Heart left ventricle (tissue), 16 donors: ENCODE data around the gene FBXW8. TPM values are rescaled to one million over a fixed set of nuclear protein-coding genes. Genes with fewer than 3 reads are reported as not detected.

Experiments
- ATAC-seq, 4 donors: fragments of 200-7000 bp; cut with Tn5 transposase; one replicate each; pipeline ENCODE4 v1.9.1; 2020 to 2022; ENCODE audit warnings: moderate library complexity in 4 of 4, mild to moderate bottlenecking in 3 of 4, moderate number of reproducible peaks in 1 of 4
- DNase-seq, 5 donors: peaks; one replicate each; pipeline ENCODE4 v3.0.0-alpha.2; 2020
- H3K27ac ChIP-seq, 12 donors: fragments of 200-600 bp; sonication (generic) in 4 of 12; one replicate each; pipeline versions ENCODE4 v1.5.0 to v1.8.0; 2016 to 2022; ENCODE audit warnings: mild to moderate bottlenecking in 2 of 12
- H3K27me3 ChIP-seq, 9 donors: fragments of 200-600 bp; sonication (generic) in 2 of 9; one replicate each; pipeline versions ENCODE4 v1.5.1 to v1.8.0; 2016 to 2022; ENCODE audit warnings: mild to moderate bottlenecking in 3 of 9
- H3K36me3 ChIP-seq, 9 donors: fragments of 200-600 bp; sonication (generic) in 2 of 9; one replicate each; pipeline versions ENCODE4 v1.5.0 to v1.8.0; 2018 to 2022; ENCODE audit warnings: mild to moderate bottlenecking in 2 of 9
- H3K4me1 ChIP-seq, 12 donors: fragments of 200-600 bp; sonication (generic) in 4 of 12; one replicate each; pipeline versions ENCODE4 v1.5.0 to v1.8.0; 2016 to 2022; ENCODE audit warnings: mild to moderate bottlenecking in 3 of 12
- H3K4me3 ChIP-seq, 12 donors: fragments of 200-600 bp; sonication (generic) in 4 of 12; one replicate each; pipeline versions ENCODE4 v1.5.0 to v1.8.0; 2017 to 2022; ENCODE audit warnings: mild to moderate bottlenecking in 9 of 12, moderate library complexity in 4 of 12
- H3K9me3 ChIP-seq, 12 donors: fragments of 200-600 bp; sonication (generic) in 4 of 12; one replicate each; pipeline versions ENCODE4 v1.5.0 to v1.8.0; 2016 to 2022; ENCODE audit warnings: mild to moderate bottlenecking in 1 of 12
- POLR2A ChIP-seq, 2 donors: fragments of 450-650 bp; IDR thresholded peaks; one replicate each; pipeline ENCODE4 v1.6.1; 2017; ENCODE audit warnings: antibody characterized with exemption in 2 of 2, mild to moderate bottlenecking in 2 of 2, moderate library complexity in 2 of 2
- WGBS, 4 donors: extraction: QIAGEN DNeasy Blood & Tissue Kit in 2 of 4; methylation state at CpG; one replicate each; pipeline versions ENCODE4 v1.1.5 to v1.1.7; 2013 to 2018; 5-methylcytosine and 5-hydroxymethylcytosine counted together
- intact Hi-C, 10 donors: fragments of 100-400 bp; cut with DNase I; formaldehyde crosslinking; loops; one replicate each; pipeline versions ENCODE4 v1.11.1 to v1.14.2; 2022
- polyA plus RNA-seq, 2 donors: library from polyadenylated mRNA; stranded (reverse); fragments of 200-250 nt; gene quantifications; one replicate each; pipeline ENCODE4 v1.2.3, GENCODE V29; 2013
- total RNA-seq, 9 donors: library from RNA; depleted of rRNA in 2 of 9; stranded (reverse); fragments of >200 nt in 2 of 9; fragmentation: NEBNext Ultra II Directional in 3 of 9; extraction: Animal tissue kit (Norgen Biotek cat#: 25700) in 3 of 9; gene quantifications; one replicate each; pipeline versions ENCODE4 v1.1.0 to v1.2.4, GENCODE V29; 2016 to 2023
- TF ChIP-seq, protein P1 (sequence below), 12 donors: fragments of 200-600 bp; sonication (generic) in 4 of 12; IDR thresholded peaks; one replicate each; pipeline versions ENCODE4 v1.5.0 to v1.8.0; 2018 to 2022; ENCODE audit warnings: antibody characterized with exemption in 12 of 12, mild to moderate bottlenecking in 5 of 12
- donor health status: ischemic (EF 13 %, LVEDD 7.1; RV severe dilation, severe dysfunction).
- donor health status: healthy with polysubstance abuse.
- donor health status: DM: no; HTN: yes; CAD: no.
- donor health status: DM: no; HTN: no; CAD: no.
- donor health status: ischemic (EF 25% LVEDD 6.9; RV normal size, moderate dysfunction).
- donor health status: ischemic (EF 25% LVEDD 5.7; RV mildly dilated, moderate dysfunction).
- donor health status: healthy.
- donor health status: DM: yes; HTN: yes; CAD: no.
- donor health status: ischemic (EF 35%, LVEDD 5.7; RV mildly dilated, moderate dysfunction).
- donor health status: nonischemic (EF 11% LVEDD 7.7; RV severe dilation, severe dysfunction).
- donor health status: DM: yes; HTN: yes; CAD: no.
- donor health status: PGD.
- donor health status: ischemic (EF 29% LVEDD 5.4; RV normal size, mild dysfunction).
- donor health status: nonischemic (EF 23%, LVEDD 6.1; RV moderate dilation, normal function).

Gene FBXW8
- total and polyA plus RNA-seq, 11 donors = 2.4 to 9.7 (median 7.0) TPM

DNA sequence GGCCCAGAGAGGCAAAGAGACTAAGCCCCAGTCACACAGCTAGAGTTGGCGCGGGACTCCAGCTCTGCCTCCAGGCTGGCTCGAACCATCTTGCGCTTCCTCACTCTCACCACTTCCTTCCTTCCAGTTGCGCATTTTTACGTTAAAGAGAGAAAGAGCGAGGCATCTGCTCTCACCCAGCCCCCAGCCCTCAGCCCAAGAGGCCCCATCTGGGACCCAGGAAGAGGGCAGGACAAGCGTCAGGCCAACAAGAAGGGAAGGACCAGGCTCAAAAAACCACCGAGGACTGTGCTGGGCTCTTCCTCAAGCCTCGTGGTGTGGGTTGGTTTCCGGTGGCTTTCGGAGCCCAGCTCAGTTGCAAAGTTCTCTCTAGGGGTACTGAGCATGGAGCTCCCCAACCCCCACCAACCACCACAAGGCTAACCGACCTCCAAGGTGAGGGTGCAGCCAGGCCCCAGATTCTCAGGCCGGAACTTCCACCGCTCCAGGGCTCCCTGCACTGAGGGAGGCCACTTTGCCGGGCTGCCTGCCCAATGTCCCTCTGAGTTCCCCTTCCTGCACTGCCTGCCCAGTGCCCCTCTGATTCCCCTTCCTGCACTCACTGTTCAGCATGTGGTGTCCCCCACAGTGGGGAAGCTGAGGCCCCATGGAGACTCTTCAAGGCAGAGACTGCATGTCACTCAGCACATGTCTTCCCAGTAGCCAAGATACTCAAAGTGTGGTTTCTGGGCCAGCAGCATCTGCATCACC lies 152.6 kb downstream of the FBXW8 start:
- peak in 4 of 5 donors; percentile 46 to 60 (median 50) for DNase-seq
- peak overlapping the region in 6 of 12 donors; percentile 11 to 86 (median 44) for H3K27ac ChIP-seq
- WGBS, 4 donors = 68 to 80% (median 76%) methylated on average over 12 to 16 of the region's 16 CpGs

GRCh38 chr12:117064049-117064448 lies 153.3 kb downstream of the FBXW8 start:
- no peaks in the 10 kb centered on the region for H3K27me3 ChIP-seq
- intact Hi-C loops = no loop called here
- no peaks in the 10 kb centered on the region for H3K9me3 ChIP-seq
- WGBS, 4 donors = 88 to 91% (median 91%) methylated on average over 7 of the region's 7 CpGs
- DNase-seq (no peak), ATAC-seq (no peak)
- H3K4me1 ChIP-seq = peaks cover 0 to 70% (median 23%) of the 10 kb centered on the region in 12 donors
- no peak overlapping the region for H3K4me3 ChIP-seq
- peak overlapping the region in 3 of 12 donors; percentile 15 to 86 (median 53) for H3K27ac ChIP-seq
- no peaks in the 10 kb centered on the region for H3K36me3 ChIP-seq
- TF ChIP-seq, protein P1, sequence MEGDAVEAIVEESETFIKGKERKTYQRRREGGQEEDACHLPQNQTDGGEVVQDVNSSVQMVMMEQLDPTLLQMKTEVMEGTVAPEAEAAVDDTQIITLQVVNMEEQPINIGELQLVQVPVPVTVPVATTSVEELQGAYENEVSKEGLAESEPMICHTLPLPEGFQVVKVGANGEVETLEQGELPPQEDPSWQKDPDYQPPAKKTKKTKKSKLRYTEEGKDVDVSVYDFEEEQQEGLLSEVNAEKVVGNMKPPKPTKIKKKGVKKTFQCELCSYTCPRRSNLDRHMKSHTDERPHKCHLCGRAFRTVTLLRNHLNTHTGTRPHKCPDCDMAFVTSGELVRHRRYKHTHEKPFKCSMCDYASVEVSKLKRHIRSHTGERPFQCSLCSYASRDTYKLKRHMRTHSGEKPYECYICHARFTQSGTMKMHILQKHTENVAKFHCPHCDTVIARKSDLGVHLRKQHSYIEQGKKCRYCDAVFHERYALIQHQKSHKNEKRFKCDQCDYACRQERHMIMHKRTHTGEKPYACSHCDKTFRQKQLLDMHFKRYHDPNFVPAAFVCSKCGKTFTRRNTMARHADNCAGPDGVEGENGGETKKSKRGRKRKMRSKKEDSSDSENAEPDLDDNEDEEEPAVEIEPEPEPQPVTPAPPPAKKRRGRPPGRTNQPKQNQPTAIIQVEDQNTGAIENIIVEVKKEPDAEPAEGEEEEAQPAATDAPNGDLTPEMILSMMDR (IDR thresholded peaks at IDR 0.05) = no peak
- no peak for TF ChIP-seq POLR2A (IDR thresholded peaks at IDR 0.05)

More for the DNA sequence above, 152.6 kb downstream of the FBXW8 start:
- no peaks in the 10 kb centered on the region for H3K36me3 ChIP-seq
- TF ChIP-seq, protein P1 (IDR thresholded peaks at IDR 0.05) = no peak
- TF ChIP-seq POLR2A (IDR thresholded peaks at IDR 0.05) = no peak
- peak; percentile 12 to 71 (median 24) for ATAC-seq
- peaks cover 0 to 66% (median 21%) of the 10 kb centered on the region in 12 donors for H3K4me1 ChIP-seq
- peak overlapping the region in 1 of 12 donors; percentile 12 for H3K4me3 ChIP-seq
- intact Hi-C loops = no loop called here
- no peaks in the 10 kb centered on the region for H3K27me3 ChIP-seq
- H3K9me3 ChIP-seq = no peaks in the 10 kb centered on the region

DNA sequence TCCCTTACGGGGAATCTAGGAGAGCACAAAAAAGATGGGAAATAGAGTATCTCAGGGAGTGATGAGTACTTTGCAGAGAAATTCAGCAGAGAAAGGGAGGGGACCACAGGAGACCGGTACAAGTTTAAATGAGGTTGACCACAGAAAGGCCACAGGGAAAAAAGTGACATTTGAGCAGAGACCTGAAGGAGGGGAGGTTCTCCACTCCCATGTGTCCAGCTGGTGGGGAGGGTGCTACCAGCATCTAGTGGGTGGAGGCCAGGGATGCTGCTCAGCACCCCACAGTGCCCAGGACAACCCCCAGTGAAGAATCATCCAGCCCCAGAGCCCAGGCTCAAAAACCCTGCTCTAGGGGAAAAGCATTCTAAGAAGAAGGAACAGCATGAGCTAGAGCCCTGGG lies 153.8 kb downstream of the FBXW8 start:
- 80 to 91% (median 88%) methylated on average over 2 of the region's 2 CpGs for WGBS, 4 donors
- H3K36me3 ChIP-seq = no peaks in the 10 kb centered on the region
- H3K4me3 ChIP-seq = no peak overlapping the region
- TF ChIP-seq, protein P1 (IDR thresholded peaks at IDR 0.05) = no peak
- no peak for TF ChIP-seq POLR2A (IDR thresholded peaks at IDR 0.05)
- intact Hi-C loops = no loop called here
- H3K27me3 ChIP-seq = no peaks in the 10 kb centered on the region
- no peaks in the 10 kb centered on the region for H3K9me3 ChIP-seq
- no peak for DNase-seq
- H3K4me1 ChIP-seq = peaks cover 0 to 75% (median 25%) of the 10 kb centered on the region in 12 donors
- no peak for ATAC-seq
- H3K27ac ChIP-seq = peak overlapping the region in 1 of 12 donors; percentile 4

DNA sequence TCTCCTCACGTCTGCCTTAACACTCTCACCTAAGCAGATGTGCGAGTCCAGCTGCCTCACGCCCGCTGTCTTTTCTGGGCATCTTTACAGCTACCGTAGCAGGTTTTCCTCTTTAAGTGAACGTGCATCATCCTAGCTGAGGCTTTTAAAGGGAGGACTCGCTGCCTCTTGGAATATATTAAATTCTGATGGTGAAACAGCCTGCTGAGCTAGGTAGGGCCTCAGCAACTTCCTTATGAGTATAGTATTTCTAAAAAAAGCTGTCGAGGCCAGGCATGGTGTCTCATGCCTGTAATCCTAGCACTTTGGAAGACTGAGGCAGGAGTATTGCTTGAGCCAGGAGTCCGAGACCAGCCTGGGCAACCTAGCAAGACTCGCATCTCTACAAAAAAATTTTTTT lies 156.3 kb downstream of the FBXW8 start:
- Histone ChIP-seq H3K36me3 (peaks cover 0 to 13% (median 0%) of the 10 kb centered on the region in 9 donors), H3K4me3 (no peak overlapping the region), H3K9me3 (no peaks in the 10 kb centered on the region), H3K27me3 (no peaks in the 10 kb centered on the region), H3K27ac (peak overlapping the region in 2 of 12 donors; percentile 30 to 73), H3K4me1 (peaks cover 0 to 68% (median 17%) of the 10 kb centered on the region in 12 donors)
- ATAC-seq (no peak), DNase-seq (peak in 1 of 5 donors; percentile 35)
- no peak for TF ChIP-seq POLR2A (IDR thresholded peaks at IDR 0.05)
- TF ChIP-seq, protein P1 (IDR thresholded peaks at IDR 0.05) = no peak
- WGBS, 4 donors = 68 to 78% (median 78%) methylated on average over 10 of the region's 10 CpGs
- intact Hi-C loops = no loop called here
